Activated CD8-positive, alpha-beta memory T cell treated with anti-CD3 and anti-CD28 coated beads, Interleukin-2, amount 50 U/mL, for 24 hours (primary cell): ENCODE results near the gene CATSPER3.

ENCODE experiments used
- DNase-seq: peaks from one replicate; pipeline ENCODE4 v3.0.0-alpha.2; 2020; ENCODE audit errors: extremely low read depth

CATSPER3 gene

GRCh38 chr5:135010502-135011354, 43.0 kb downstream of the CATSPER3 start:
- no peak for DNase-seq

- no peak for DNase-seq
These were observed 43.8 kb downstream of the CATSPER3 start for GRCh38 chr5:135011355-135012032.

- DNase-seq, result no peak
These were observed 44.4 kb downstream of the CATSPER3 start for GRCh38 chr5:135012033-135012588.

GRCh38 chr5:135012951-135013391, 45.3 kb downstream of the CATSPER3 start:
- DNase-seq, result no peak

- no peak for DNase-seq
These were observed 45.7 kb downstream of the CATSPER3 start for GRCh38 chr5:135013445-135013844.

GRCh38 chr5:135013947-135014570, 46.4 kb downstream of the CATSPER3 start:
- DNase-seq, result no peak

- DNase-seq, result no peak
These were observed 48.2 kb downstream of the CATSPER3 start for GRCh38 chr5:135015942-135016341.

GRCh38 chr5:135016861-135017290, 49.2 kb downstream of the CATSPER3 start:
- DNase-seq, result no peak

- no peak for DNase-seq
These were observed 50.8 kb downstream of the CATSPER3 start for GRCh38 chr5:135018457-135018856.

GRCh38 chr5:135019314-135019713, 51.6 kb downstream of the CATSPER3 start:
- DNase-seq, result no peak

GRCh38 chr5:135020111-135020895, 52.6 kb downstream of the CATSPER3 start:
- no peak for DNase-seq

- no peak for DNase-seq
These were observed 57.4 kb downstream of the CATSPER3 start for GRCh38 chr5:135024956-135025729.

- DNase-seq, result no peak
These were observed 58.3 kb downstream of the CATSPER3 start for GRCh38 chr5:135025730-135026644.

GRCh38 chr5:135026645-135027265, 59.0 kb downstream of the CATSPER3 start:
- no peak for DNase-seq

GRCh38 chr5:135027266-135027696, 59.6 kb downstream of the CATSPER3 start:
- no peak for DNase-seq

- no peak for DNase-seq
These were observed 60.2 kb downstream of the CATSPER3 start for GRCh38 chr5:135027697-135028615.

- no peak for DNase-seq
These were observed 61.2 kb downstream of the CATSPER3 start for GRCh38 chr5:135028791-135029476.
